ENCODE data around the gene NCAPG2. TPM values are rescaled to one million over a fixed set of nuclear protein-coding genes. Genes with fewer than 3 reads are reported as not detected.
"Not testable (repeated sequence)": the region's sequence is repeated elsewhere in the genome, so short reads cannot be mapped to it uniquely, and the experiment has no call there.

The NCAPG2 gene
- total RNA-seq, 6 experiments from 2014 or later: 2.7 to 4.8 (median 4.2) TPM

DNA sequence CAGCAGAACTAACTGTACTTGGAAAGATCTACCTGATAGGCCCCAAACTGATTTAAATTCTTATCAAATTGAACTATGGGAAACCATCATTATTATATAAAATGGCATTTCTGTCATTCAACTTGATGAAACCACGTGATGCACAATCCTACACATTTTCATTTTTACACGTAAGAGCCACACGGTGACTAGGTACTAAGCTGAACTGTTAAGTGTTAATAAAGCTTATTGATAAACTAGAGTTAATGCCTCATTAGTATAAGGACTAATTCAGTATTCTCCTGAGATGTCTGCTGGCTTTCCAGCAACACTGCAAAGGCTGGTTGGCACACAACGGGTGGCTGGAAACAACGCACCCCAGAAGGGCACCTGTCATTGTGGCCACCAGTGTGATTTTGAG is 4.6 kb downstream of the NCAPG2 start:
- intact Hi-C loops (cut with DNase I): no loop called here
- Histone ChIP-seq H3K27me3 (no peaks in the 10 kb centered on the region), H3K27ac (no peak overlapping the region), H3K9me3 (no peaks in the 10 kb centered on the region), H3K4me3 (no peak overlapping the region), H3K36me3 (no peaks in the 10 kb centered on the region), H3K4me1 (no peaks in the 10 kb centered on the region)
- ATAC-seq: no peak
- TF ChIP-seq POLR2A (IDR thresholded peaks at IDR 0.05) (no peak), CTCF (IDR thresholded peaks at IDR 0.05) (no peak)
- WGBS (ENCODE audit: insufficient coverage, low coverage, low lambda C conversion rate, missing lambda C conversion rate): 85% methylated on average over 5 of the region's 5 CpGs
- DNase-seq: no peak

- Histone ChIP-seq H3K27me3 (no peaks in the 10 kb centered on the region), H3K36me3 (no peaks in the 10 kb centered on the region), H3K4me3 (no peak overlapping the region), H3K27ac (no peak overlapping the region), H3K9me3 (no peaks in the 10 kb centered on the region), H3K4me1 (no peaks in the 10 kb centered on the region)
- intact Hi-C loops (cut with DNase I): loop anchor here in 1 of 2 donors (10.0 kb wide), 1 partner anchor 275 kb away; no protein-coding TSS in a partner anchor
- TF ChIP-seq POLR2A (IDR thresholded peaks at IDR 0.05) (no peak), CTCF (IDR thresholded peaks at IDR 0.05) (no peak)
- no peak for ATAC-seq
- DNase-seq: no peak
- 80% methylated on average over 1 of the region's 1 CpG for WGBS (ENCODE audit: insufficient coverage, low coverage, low lambda C conversion rate, missing lambda C conversion rate)
Measured at GRCh38 chr7:158699341-158699740, 5.3 kb downstream of the NCAPG2 start.

GRCh38 chr7:158698657-158699195 is 5.9 kb downstream of the NCAPG2 start:
- ATAC-seq (no peak), DNase-seq (no peak)
- Histone ChIP-seq H3K4me1 (no peaks in the 10 kb centered on the region), H3K4me3 (no peak overlapping the region), H3K27ac (no peak overlapping the region), H3K27me3 (no peaks in the 10 kb centered on the region), H3K9me3 (no peaks in the 10 kb centered on the region), H3K36me3 (no peaks in the 10 kb centered on the region)
- TF ChIP-seq CTCF (IDR thresholded peaks at IDR 0.05) (no peak), POLR2A (IDR thresholded peaks at IDR 0.05) (no peak)
- 80% methylated on average over 2 of the region's 3 CpGs for WGBS (ENCODE audit: insufficient coverage, low coverage, low lambda C conversion rate, missing lambda C conversion rate)
- intact Hi-C loops (cut with DNase I): loop anchor here in 1 of 2 donors (10.0 kb wide), 1 partner anchor 276 kb away; no protein-coding TSS in a partner anchor

DNA sequence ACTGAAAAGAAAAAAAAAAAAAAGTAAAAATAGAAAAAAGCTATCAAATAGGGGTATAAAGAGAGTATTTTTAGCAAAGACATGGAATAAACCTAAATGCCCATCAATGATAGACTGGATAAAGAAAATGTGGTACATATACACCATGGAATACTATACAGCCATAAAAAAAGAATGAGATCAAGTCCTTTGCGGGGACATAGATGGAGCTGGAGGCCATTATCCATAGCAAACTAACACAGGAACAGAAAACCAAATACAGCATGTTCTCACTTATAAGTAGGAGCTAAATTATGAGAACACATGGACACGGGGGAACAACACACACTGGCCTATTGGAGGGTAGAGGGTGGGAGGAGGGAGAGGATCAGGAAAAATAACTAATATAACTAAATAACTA is 7.0 kb downstream of the NCAPG2 start:
- H3K4me1 ChIP-seq, H3K27me3 ChIP-seq, H3K36me3 ChIP-seq, H3K4me3 ChIP-seq, H3K9me3 ChIP-seq, ATAC-seq, H3K27ac ChIP-seq, DNase-seq: not testable (repeated sequence)
- intact Hi-C loops (cut with DNase I): loop anchor here in 1 of 2 donors (10.0 kb wide), 1 partner anchor 277 kb away; no protein-coding TSS in a partner anchor
- WGBS (ENCODE audit: insufficient coverage, low coverage, low lambda C conversion rate, missing lambda C conversion rate): 100% methylated on average over 1 of the region's 2 CpGs

GRCh38 chr7:158695726-158696452 is 8.7 kb downstream of the NCAPG2 start:
- H3K4me3 ChIP-seq: no peak overlapping the region
- no peaks in the 10 kb centered on the region for H3K9me3 ChIP-seq
- 2% methylated on average over 4 of the region's 10 CpGs for WGBS (ENCODE audit: insufficient coverage, low coverage, low lambda C conversion rate, missing lambda C conversion rate)
- H3K4me1 ChIP-seq: no peaks in the 10 kb centered on the region
- no peak overlapping the region for H3K27ac ChIP-seq
- DNase-seq: peak in 2 of 3 donors; percentile 39 to 66
- intact Hi-C loops (cut with DNase I): loop anchor here in 1 of 2 donors (10.0 kb wide), 1 partner anchor 279 kb away; no protein-coding TSS in a partner anchor
- no peaks in the 10 kb centered on the region for H3K36me3 ChIP-seq
- TF ChIP-seq POLR2A (IDR thresholded peaks at IDR 0.05) (no peak), CTCF (IDR thresholded peaks at IDR 0.05) (peak; percentile 43 to 65 (median 50))
- H3K27me3 ChIP-seq: no peaks in the 10 kb centered on the region
- ATAC-seq: peak; percentile 92 to 100 (median 96)
